Cerebellar nuclear complex (tissue), 1 donor: Measurements from ENCODE around the gene CDS2.

Experiments used
- DNase-seq, 2 experiments: peaks; one replicate each; lab custom pipeline; 2025; lab: John Stamatoyannopoulos, UW

The CDS2 gene

DNA sequence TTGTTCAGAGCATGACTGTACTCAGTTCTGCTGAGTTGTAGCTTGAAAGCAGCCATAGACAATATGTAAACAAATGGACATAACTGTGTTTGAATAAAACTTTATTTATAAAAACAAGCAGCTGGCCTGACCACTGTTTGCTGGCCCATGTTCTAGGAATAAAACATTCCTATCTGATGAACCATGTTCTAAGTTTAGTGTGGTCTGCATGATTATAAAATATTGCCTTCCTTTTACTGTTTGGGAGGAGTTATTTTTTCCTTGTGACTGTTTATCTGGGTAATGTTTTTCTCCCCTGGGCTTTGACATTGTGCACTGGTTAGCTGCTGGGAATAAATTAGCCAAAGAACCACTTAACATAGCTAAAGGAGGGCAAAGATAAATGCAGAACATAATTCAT is 55.1 kb downstream of the CDS2 start:
- DNase-seq, result no peak

DNA sequence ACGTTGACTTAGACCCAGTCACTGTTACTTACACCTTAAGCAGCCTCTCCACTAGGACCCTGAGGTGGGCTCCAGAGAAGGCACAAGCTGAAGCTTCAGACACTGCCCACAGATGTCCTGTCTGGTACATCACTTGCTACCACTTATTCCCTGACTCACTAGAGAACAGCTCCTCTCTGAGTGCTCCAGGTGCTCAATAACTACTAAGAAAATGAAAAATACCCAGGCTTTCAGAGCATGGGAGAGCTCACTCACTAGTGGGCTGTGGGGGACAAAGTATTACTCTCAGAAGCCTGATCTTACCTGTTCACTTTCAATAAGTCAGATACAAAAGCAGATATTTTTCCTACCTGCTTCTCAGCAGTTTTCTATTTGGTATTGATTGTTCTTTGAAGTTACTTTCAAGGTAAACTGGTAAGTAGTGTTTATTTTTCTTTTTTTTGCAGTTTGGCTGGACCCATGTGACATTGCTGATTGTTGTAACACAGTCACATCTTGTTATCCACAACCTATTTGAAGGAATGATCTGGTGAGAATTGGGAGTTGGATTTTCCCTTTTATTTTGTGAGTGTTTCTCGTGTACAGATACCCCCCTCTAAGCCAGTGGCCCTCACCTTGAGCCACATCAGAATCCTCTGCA is 55.9 kb downstream of the CDS2 start:
- DNase-seq, result no peak

DNA sequence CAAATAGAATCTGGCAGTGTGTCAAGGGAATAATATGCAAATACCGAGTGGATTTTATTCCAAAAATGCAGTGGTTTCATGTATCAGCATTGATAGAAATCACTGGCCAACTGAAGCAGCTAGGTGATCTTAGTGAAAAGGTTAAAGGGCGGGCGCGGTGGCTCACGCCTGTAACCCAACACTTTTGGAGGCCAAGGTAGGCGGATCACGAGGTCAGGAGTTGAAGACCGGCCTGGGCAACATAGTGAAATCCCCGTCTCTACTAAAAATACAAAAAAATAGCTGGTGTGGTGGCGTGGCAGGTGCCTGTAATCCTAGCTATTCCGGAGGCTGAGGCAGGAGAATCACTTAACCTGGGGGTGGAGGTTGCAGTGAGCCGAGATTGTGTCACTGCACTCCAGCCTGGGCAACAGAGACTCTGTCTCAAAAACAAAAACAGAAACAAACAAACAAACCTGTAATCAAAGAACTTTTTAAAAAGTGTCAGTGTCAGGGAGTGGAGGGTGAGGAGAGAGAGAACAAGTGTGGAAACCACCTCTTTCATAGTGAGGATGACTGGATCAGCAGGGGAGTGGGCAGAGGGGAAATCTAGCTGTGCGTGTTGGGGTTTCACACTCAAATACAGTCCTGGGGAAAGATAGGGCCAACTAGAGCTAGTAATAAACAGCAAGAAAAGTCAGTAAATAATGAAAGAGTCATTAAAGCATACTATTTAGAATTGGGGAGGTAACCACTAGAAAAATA is 57.1 kb downstream of the CDS2 start:
- no peak for DNase-seq

DNA sequence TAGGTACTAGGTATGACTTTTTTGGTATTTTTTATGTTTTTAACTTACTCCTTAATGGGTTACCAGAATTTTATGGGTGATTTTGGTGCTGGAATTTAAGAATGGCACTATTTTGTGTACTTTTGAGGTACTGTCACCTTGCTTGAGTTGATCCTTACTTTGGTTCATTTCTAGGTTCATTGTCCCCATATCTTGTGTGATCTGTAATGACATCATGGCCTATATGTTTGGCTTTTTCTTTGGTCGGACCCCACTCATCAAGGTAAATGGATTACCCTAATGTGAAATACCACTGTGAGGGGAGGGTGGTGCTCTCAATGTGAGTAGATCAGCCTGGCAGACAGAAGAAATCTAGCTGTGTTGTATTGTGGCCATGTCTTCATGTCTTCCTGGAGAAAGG is 57.9 kb downstream of the CDS2 start:
- no peak for DNase-seq

DNA sequence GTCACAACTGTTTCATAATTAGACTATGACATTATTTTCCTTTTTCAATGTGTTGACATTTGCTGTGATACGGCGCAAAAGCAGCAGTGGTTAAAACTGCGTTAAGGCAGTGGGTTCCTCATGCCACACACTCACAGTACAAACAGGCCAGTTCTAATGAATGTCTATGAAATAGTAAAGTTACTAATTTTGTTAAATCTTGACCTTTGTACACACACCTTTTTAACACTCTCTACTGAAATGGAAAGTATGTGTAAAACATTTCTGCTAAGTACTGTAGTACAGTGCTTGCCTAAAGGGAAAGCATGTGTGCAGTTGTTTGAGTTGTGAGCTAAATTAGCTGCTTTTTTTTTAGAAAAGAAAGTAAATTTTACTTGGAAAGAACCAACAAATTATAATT is 60.3 kb downstream of the CDS2 start:
- DNase-seq, result no peak

DNA sequence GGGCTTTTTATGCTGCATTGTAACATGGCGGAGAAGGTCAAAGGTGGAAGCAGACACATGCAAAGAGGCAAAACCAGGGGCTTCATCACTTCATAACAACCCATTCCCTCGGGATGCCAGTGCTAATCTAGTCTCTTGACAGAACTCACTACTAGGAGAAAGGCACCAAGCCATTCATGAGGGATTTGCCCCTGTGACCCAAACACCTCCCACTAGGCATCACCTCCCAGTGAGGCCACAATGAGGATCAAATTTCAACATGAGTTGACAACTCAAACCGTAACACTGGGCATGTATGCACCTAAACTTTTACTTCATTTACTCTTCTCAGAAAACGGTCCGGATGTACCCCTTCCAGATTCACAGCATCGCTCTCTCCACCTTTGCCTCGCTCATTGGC is 61.9 kb downstream of the CDS2 start:
- no peak for DNase-seq

DNA sequence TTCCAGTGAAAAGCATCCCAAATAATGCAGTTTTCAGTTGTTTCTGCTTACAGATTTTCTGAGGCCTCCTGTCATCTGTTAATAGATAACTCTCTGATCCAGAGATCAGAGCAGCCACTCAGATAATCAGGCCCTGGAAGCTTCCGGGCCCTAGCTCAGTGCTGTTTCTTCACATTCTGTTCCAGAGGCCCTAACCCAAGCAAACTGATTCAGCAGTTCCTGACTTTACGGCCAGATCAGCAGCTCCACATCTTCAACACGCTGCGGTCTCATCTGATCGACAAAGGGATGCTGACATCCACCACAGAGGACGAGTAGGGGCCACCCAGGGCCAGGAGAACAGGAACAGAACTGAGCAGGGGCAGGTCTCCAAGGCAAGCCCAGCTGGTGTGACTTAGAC is 63.1 kb downstream of the CDS2 start:
- no peak for DNase-seq

DNA sequence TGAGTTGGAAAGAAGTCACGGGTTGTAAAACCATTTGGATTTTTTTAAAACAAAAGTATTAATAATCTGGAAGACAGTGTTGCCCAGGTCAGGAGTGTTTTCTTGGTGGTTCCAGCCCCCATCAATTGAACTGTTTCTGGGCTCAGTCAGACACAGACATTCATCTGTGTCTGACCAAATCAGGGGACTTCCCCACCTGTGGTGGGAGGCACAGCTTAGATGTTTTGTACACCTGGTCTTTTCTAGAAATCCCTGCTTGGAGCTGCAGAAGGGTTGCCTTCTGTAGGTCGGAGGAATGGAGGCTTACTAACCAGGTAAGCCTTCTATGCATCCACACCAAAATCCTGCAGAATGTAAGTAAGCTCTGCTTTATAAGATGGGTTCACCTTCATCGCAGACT is 63.6 kb downstream of the CDS2 start:
- no peak for DNase-seq

DNA sequence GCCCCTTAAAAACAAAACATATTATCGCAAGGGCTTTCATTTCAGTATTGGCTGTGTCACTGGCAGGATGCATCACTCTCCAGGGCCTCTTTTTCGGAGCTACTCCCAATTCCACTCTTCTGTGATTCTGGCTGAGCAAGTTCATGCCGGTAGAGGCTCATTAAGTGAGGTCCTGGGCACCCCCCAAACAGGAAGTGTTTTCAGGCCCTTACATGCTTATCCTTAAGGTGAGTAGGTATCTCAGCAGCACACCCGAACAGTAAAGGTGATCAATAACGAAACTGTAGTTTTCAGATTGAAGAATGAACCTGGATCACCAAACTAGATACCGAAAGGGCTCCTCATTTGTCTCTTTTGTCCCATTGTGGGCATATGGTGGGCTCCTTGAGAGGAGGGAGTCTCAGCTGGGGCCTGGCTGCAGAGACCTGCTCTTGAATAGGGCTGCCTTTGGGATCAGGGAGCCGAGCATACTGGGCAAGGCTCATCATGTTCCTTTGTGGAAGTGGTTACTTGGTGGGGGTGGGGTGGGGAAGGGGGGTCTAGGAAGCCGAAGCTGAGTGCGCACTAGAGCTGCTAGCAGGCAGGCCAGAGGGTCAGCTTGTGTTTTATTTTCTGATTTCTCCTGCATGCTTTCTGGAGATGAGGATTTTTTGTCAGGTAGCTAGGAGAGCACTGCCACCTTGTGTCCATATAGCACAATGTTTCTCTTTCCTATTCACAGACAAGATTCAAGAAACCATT is 65.2 kb downstream of the CDS2 start:
- DNase-seq, result peak; percentile 19 to 61

DNA sequence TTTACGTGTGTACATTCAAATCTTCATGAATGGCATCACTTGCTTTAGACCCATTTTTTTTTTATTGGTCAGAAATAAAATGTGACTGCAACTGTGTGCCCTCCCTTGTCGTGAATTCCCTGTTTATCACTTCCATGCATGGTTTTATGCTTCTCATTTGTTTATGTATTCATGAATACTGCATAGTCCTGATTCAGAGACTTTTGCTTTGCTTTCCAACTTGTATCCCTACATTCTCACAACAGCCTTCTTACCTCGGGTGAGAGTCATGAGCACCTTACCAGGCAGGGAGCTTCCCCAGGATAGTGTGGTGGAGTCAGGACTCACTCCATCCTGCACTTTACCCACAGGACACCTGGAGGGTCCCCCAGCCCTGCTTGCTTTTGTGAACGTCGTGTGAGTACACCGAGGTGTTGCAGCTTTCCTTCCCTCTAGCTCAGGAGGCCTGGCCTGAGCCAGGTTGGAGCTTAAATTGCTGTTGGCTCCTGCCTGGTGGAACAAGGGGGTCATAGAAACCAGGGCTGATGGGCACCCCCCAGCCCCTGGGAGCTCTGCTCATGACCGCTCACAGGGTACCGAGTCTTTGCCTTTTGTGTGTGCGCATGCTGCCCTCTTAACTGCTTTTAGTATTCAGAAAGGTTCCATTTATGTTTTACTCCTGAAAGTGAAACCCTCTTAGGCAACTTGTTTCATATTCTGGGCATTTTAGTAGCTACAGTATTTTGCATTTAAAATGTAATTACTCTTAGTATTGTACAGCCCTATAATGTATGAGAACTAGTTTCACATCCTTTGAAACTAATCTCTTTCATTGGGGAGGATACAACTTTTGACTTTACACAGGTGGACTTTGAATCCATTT is 66.0 kb downstream of the CDS2 start:
- no peak for DNase-seq

DNA sequence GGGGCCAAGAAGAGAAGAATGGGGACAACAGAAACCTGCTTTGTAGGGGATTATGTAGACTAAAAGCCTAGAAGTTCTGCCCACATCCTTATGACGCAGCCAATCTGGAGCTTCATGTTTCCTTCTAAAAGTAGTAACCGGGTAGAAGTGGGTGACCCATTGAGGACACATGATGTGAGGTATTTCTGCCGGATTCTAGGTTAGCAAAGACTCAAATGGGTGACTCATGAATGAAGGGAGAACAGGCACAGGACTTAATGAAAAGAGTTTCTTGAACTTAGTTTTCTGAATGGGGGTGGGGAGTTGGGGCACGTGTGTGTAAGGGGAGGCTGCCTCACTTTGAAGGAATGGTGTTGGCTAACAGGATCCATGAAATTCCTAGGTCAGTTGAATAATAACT is 68.8 kb downstream of the CDS2 start:
- DNase-seq, result no peak

DNA sequence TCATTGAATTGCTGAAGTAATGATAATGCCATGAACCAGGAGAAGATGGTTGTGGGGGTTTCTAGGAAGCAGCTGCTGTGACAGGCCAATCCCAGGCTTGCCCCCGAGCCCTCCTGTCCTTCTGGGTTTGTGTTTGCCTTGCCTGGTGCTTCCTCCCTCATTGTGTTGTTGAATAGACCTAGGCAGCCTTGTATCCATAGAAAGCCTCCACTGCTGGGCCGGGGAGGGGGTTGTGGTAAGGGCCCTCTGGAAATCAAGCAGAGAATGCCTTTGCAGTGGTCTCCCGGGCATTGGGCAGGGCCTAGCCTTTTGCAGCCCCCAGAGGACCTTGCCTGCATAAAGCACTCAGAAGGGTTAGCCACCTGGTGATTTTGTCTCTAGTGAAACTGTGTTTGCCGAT is 69.3 kb downstream of the CDS2 start:
- no peak for DNase-seq

DNA sequence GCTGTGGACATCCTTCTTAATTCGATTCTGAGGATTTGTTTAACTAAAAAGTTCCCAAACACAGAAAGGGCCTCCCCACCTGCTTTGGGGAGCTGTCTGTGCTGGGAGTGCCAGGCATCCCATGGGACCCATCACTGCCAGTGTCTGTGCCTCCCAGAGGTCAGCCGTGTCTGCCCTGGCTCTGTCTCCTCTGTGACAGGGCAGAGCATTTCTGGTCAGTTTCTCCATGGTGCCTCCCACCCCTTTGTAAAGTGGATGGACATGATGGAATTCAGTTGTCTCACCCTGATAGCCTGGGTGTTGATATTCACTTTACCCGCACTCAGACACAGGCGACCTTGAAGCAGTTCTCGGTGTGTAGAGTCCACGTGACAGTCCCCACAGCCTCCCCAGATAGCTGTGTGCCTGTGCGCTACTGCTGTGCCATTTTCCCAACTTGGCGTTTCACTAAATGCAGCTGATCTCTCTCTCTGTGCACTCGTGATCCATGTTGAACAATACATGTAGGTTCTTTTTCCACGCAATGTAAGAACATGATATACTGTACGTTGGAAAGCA is 70.5 kb downstream of the CDS2 start:
- DNase-seq, result no peak

DNA sequence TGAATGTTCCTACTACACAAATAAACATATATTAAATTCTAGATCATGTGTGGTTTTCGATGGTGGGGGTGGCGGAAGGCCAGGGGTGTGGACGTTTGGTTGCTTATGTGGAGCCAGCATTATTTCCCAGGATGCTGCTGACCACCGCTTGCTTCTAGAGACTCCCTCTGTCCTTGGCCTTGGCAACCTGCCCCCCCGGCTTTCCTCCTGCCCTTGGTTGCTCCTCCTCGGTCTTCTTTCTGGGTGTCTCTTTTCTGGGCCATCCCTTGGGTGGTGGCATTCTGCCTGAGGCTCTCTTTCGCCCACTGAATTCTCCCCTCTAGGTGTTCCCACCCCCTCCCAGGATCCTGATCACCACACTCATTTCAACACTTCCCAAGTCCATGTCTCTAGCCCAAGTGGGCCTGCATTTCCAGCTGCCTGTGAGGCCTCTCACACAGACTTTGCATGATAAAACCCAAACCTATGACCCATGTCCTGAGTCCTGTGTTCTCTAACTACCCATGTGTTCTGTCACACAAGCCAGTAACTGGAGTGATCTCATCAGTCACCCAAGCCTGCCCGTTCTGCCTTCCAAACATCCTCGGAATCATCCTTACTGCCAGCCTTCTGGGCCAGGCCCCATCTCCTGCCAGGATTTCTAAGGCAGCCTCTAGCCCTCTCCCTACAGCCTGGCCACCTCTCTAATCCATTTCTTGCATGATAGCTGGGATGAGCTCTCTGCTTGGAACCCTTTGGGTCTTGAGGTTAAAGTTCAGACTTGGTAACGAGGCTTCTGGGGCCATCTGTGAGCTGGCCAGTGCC is 71.2 kb downstream of the CDS2 start:
- DNase-seq, result no peak

DNA sequence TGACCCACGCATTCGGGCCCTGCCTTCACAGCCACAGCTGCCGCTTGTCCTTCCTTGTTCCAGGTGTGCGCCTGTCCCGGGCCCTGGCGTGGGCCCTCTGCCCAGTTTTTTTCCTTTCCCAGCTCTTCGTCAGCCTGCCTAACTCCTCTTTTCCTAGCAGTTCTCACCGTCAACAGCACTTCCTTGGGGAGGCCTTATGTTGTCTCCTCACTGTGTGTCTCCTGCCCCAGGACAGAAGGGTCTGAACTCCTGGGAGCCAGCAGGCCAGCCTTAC is 71.8 kb downstream of the CDS2 start:
- no peak for DNase-seq

DNA sequence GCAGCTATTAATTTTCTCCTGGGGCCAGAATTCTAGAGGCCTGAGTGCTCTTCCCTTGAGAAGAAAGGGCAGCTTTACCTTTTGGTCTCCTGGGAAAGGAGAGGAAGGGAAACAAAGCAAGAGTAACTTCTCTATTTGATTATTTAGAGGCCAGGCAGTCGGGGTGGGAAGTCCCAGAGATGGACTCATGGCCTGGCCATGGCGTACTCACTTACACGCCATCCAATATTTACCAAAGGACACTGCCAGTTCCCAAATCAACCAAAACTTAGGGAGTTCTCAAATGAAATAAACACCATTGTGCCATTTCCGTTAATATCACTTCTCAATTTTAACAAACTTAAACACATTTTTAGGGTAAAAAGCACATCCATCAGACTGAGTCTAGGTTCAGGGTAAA is 76.6 kb downstream of the CDS2 start:
- no peak for DNase-seq

DNA sequence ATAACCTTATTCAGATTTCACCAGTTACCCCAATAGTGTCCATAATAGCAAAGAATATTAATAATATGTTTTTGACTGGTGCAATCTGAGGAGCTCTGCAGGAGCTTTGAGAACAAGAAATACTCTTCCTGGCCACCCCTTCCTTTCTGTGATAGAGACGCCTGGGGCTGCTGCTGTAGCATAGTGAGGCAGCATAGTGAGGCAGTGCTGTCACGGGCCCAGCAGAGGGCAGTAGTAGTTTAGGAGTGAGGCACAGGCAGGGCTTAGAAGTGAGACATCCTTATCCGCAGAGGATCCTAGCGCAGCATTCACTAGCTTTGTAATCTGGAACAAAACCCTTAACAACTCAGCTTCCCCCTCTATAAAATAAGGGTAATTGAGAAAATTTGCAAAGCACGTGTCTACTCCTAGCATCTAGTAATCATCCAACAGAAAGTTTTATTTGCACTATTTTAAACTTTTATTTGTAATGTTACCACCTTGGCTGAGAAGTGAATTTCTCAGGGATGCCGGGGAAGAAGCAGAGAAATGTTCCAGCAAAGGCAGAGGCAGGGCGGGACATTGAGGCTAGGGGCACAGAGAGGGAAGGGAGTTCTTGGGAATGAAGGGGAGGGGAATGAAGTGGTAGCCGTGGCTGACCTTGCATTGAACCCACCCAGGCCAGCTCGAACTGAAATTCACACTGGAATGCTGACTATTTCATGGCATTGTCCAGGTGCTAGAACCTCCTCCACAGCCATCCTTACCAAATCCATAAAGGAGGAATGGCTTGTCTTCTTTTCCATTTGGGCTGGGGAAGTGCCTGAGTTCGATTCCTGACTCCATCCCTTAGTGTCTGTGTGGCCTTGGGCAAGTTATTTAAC is 78.8 kb downstream of the CDS2 start:
- peak in 1 of 2 experiments; percentile 56 for DNase-seq

DNA sequence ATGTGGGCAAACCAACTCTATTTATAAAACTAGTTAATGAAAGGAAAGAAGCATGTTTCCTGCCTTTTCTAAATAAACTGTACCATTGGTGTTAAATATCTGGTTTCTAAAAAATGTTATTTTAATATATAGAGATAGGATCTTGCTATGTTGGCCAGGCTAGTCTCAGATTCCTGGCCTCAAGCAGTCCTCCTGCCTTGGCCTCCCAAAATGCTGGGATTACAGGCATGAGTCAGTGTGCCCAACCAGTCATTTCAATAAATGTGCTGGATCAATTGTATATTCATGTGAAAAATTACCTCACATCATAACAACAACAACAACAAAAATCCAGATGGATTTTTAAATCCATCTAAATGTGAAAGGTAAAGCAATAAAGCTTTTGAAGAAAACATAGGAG is 80.3 kb downstream of the CDS2 start:
- no peak for DNase-seq

DNA sequence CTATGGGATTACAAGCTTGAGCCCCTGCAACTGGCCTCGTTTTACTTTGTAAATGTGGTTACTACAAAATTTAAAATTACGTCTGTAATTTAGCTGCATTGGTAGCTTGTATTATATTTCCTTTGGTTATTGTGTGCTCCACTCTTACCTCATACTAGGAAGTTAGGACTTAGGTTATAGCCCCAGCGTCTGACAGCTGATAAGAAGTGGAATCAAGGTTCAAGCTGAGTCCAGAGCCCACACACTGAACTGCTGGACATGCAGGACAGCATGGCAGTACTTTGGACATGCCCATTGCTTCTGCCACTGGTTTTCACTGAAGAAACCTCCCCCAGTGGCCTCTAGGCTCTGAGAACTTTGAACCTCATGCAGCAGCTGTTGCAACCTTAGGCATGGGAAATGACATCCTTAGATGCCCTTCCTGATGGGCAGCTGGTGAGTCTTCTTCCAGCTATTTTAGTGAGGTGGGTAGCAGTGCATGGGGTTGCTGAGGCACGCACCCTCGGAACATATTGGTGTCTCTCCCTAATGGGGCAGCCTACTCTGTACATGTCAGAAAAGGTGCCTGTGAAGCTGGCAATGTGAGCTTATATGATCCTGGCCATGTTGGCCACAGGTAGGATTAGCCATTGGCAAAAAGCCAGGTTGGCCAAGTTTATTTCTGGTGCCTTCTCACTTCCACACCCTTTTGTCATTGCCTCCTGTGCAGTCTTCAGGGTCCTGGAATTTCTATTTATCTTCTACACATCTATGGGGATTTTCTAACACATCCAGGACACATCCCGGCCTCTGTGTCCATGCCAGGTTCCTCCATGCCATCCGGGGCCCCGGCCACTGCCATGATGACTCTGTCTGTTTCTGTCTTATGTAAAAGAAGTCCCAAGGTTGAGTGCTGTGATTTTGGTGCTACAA is 85.3 kb downstream of the CDS2 start:
- DNase-seq, result no peak
